Uterus (tissue), 4 donors: ENCODE measurements around the gene MINDY4. TPM values are rescaled to one million over a fixed set of nuclear protein-coding genes. Genes with fewer than 3 reads are reported as not detected.

ENCODE experiments used
- DNase-seq, 2 donors: peaks; one replicate each; pipeline ENCODE4 v3.0.0-alpha.2; 2019 to 2020
- H3K27ac ChIP-seq, 2 donors: fragments of 200-600 bp; sonication (generic); 1 replicate in 1 of 2; 2 replicates in 1 of 2; pipeline ENCODE4 v1.5.1; 2016 to 2018
- H3K27me3 ChIP-seq, 2 donors: fragments of 200-600 bp; sonication (generic); one replicate each; pipeline ENCODE4 v1.5.1; 2018 to 2019; ENCODE audit warnings: control low read depth in 1 of 2
- H3K36me3 ChIP-seq, 2 donors: fragments of 200-600 bp; sonication (generic); one replicate each; pipeline ENCODE4 v1.5.1; 2019; ENCODE audit warnings: control low read depth in 1 of 2
- H3K4me1 ChIP-seq, 2 donors: fragments of 200-600 bp; sonication (generic); one replicate each; pipeline ENCODE4 v1.5.1; 2018 to 2019; ENCODE audit warnings: control low read depth in 1 of 2
- H3K4me3 ChIP-seq, 2 donors: fragments of 200-600 bp; sonication (generic); 1 replicate in 1 of 2; 2 replicates in 1 of 2; pipeline ENCODE4 v1.5.1; 2018 to 2019; ENCODE audit warnings: mild to moderate bottlenecking in 1 of 2
- H3K9me3 ChIP-seq, 2 donors: fragments of 200-600 bp; sonication (generic); one replicate each; pipeline ENCODE4 v1.5.1; 2019; ENCODE audit warnings: control low read depth in 1 of 2
- POLR2A ChIP-seq, 2 donors: fragments of 450-650 bp; IDR thresholded peaks; one replicate each; pipeline ENCODE4 v1.6.1; 2016; ENCODE audit warnings: antibody characterized with exemption in 2 of 2, mild to moderate bottlenecking in 1 of 2, moderate library complexity in 1 of 2
- intact Hi-C: fragments of 100-400 bp; cut with DNase I; formaldehyde crosslinking; loops from one replicate; pipeline ENCODE4 v1.15.1; 2023; ENCODE audit warnings: low total_unique reads
- total RNA-seq, 4 donors: library from RNA; depleted of rRNA in 3 of 4; stranded (reverse); fragments of >200 nt in 3 of 4; gene quantifications; one replicate each; pipeline versions ENCODE4 v1.1.0 to v1.2.4, GENCODE V29; 2014 to 2023
- TF ChIP-seq, protein P1 (sequence below), 4 experiments: fragments of 200-600 bp in 2 of 4; fragments of 450-650 bp in 2 of 4; sonication (generic) in 2 of 4; IDR thresholded peaks; one replicate each; pipeline ENCODE4 v1.5.1; 2016 to 2019; ENCODE audit warnings: antibody characterized with exemption in 4 of 4, mild to moderate bottlenecking in 2 of 4, moderate library complexity in 1 of 4
- donor health status: DM: yes; HTN: yes; CAD: no.

Gene MINDY4
- total RNA-seq, 4 donors from 2014 or later: 14.7 to 23.8 (median 16.9) TPM

DNA sequence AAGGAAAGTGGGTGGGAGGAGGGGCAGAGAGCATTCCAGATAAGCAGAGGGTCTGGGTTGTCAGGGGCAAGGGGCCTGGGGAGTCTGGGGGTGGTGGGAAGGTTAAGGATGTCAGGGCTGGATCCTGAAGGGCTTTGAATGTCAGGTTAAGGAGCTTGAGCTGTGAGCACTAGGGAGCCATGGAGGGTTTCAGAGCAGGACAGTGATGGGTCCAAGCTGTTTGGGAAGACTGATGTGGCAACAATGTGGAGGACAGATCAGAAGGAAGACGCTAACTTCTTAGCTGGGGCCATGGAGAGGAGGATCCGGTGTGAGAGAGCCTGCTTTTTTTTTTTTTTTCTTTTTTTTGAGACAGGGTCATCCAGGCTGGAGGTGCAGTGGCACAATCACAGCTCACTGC, 126.6 kb downstream of the MINDY4 start:
- H3K27ac ChIP-seq: peak overlapping the region; percentile 27 to 44

DNA sequence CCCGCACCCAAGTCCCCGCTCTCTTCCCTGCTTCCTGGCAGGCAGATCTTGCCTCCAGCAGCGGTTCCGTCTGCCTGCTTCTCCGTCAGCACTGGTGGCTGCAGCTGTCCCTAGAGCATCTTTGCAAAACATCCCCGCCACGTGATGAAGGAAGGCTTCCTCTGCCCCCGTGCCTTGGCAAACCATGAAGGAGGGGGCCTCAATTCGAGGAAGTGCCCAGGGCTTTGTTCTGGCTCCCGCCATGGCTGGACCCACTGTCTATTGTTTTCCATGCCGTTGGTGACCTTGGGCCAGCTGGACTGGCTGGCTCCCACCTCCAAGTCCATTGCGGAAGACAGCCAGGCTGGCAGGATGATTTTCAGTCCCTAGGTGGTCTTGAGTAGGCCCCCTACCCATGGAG, 127.2 kb downstream of the MINDY4 start:
- Histone ChIP-seq H3K27me3 (no peaks in the 10 kb centered on the region), H3K4me1 (peaks cover 0 to 24% of the 10 kb centered on the region in 2 donors), H3K9me3 (no peaks in the 10 kb centered on the region), H3K36me3 (no peaks in the 10 kb centered on the region), H3K27ac (peak overlapping the region; percentile 39 to 44), H3K4me3 (no peak overlapping the region)
- intact Hi-C loops: no loop called here
- DNase-seq: no peak
- no peak for TF ChIP-seq POLR2A (IDR thresholded peaks at IDR 0.05)
- TF ChIP-seq, protein P1, sequence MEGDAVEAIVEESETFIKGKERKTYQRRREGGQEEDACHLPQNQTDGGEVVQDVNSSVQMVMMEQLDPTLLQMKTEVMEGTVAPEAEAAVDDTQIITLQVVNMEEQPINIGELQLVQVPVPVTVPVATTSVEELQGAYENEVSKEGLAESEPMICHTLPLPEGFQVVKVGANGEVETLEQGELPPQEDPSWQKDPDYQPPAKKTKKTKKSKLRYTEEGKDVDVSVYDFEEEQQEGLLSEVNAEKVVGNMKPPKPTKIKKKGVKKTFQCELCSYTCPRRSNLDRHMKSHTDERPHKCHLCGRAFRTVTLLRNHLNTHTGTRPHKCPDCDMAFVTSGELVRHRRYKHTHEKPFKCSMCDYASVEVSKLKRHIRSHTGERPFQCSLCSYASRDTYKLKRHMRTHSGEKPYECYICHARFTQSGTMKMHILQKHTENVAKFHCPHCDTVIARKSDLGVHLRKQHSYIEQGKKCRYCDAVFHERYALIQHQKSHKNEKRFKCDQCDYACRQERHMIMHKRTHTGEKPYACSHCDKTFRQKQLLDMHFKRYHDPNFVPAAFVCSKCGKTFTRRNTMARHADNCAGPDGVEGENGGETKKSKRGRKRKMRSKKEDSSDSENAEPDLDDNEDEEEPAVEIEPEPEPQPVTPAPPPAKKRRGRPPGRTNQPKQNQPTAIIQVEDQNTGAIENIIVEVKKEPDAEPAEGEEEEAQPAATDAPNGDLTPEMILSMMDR (IDR thresholded peaks at IDR 0.05): no peak

More for the DNA sequence above, 126.6 kb downstream of the MINDY4 start:
- intact Hi-C loops: no loop called here
- Histone ChIP-seq H3K4me3 (no peak overlapping the region), H3K36me3 (no peaks in the 10 kb centered on the region), H3K4me1 (peaks cover 0 to 24% of the 10 kb centered on the region in 2 donors), H3K9me3 (no peaks in the 10 kb centered on the region), H3K27me3 (no peaks in the 10 kb centered on the region)
- TF ChIP-seq POLR2A (IDR thresholded peaks at IDR 0.05): no peak
- TF ChIP-seq, protein P1 (IDR thresholded peaks at IDR 0.05): no peak
- DNase-seq: no peak

DNA sequence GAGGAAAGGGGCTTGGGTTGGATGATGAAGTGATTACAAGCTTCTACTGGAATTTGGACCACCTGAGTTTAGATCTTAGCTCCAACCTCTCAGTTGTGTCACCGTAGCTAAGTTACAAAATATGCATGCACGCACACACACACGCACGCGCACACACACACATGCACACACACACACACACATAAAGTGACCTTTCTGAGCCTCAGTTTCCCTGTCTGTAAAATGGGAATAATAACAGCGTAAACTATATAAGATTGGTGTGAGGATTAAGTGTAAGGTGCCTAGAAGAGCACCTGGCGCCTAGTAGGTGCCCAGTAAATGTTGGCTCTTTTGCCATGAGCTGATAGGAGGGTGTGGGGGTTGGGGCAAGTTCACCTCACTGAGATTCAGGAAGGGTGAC, 127.8 kb downstream of the MINDY4 start:
- Histone ChIP-seq H3K9me3 (no peaks in the 10 kb centered on the region), H3K27me3 (no peaks in the 10 kb centered on the region), H3K4me3 (no peak overlapping the region), H3K4me1 (peaks cover 0 to 24% of the 10 kb centered on the region in 2 donors), H3K27ac (peak overlapping the region; percentile 39 to 44), H3K36me3 (no peaks in the 10 kb centered on the region)
- DNase-seq: no peak
- no peak for TF ChIP-seq POLR2A (IDR thresholded peaks at IDR 0.05)
- TF ChIP-seq, protein P1 (IDR thresholded peaks at IDR 0.05): no peak
- intact Hi-C loops: no loop called here

DNA sequence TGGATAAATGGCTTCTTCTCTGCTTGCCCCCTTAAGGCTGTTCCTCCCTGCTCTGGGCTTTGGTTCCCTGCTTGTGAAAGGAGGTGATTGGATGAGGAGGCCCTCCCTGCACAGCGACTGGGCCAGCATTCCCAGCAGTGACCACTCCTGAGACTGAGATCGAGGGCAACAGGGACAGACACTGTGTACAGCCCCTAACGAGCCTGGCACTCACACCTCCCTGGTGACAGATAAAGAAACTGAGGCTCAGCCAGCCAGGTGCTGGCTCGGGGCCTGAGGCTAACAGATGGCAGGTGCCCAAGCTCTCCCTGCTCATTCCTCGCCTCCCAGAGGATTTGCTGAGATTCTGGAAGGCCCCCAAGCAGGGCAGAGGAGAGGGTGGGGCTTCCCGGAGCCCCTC, 128.4 kb downstream of the MINDY4 start:
- TF ChIP-seq POLR2A (IDR thresholded peaks at IDR 0.05): no peak
- TF ChIP-seq, protein P1 (IDR thresholded peaks at IDR 0.05): no peak
- intact Hi-C loops: no loop called here
- no peaks in the 10 kb centered on the region for H3K27me3 ChIP-seq
- peak overlapping the region; percentile 44 to 57 for H3K27ac ChIP-seq
- peaks cover 0 to 24% of the 10 kb centered on the region in 2 donors for H3K4me1 ChIP-seq
- H3K9me3 ChIP-seq: no peaks in the 10 kb centered on the region
- DNase-seq: no peak
- no peak overlapping the region for H3K4me3 ChIP-seq
- H3K36me3 ChIP-seq: no peaks in the 10 kb centered on the region

GRCh38 chr7:30900053-30900452, 128.8 kb downstream of the MINDY4 start:
- H3K27ac ChIP-seq: peak overlapping the region; percentile 44 to 57
- no peaks in the 10 kb centered on the region for H3K36me3 ChIP-seq

More at GRCh38 chr7:30900053-30900452, 128.8 kb downstream of the MINDY4 start:
- no peak for TF ChIP-seq POLR2A (IDR thresholded peaks at IDR 0.05)
- TF ChIP-seq, protein P1 (IDR thresholded peaks at IDR 0.05): no peak
- Histone ChIP-seq H3K27me3 (no peaks in the 10 kb centered on the region), H3K4me1 (peaks cover 0 to 23% of the 10 kb centered on the region in 2 donors), H3K4me3 (no peak overlapping the region), H3K9me3 (no peaks in the 10 kb centered on the region)
- DNase-seq: no peak
- intact Hi-C loops: no loop called here
